ENCODE data around the gene MUC2. TPM values are rescaled to one million over a fixed set of nuclear protein-coding genes. Genes with fewer than 3 reads are reported as not detected.

The MUC2 gene
- total and polyA plus RNA-seq, 2 of the 4 experiments (the other 2 are of a cell fraction): not detected

GRCh38 chr11:1076061-1076665, 1.5 kb downstream of the MUC2 start:
- Histone ChIP-seq H3K9ac (ENCODE audit: low read depth, low read length) (no peak overlapping the region), H2AK5ac (ENCODE audit: low read depth, low read length) (no peak overlapping the region), H3K4me2 (ENCODE audit: low read depth, low read length) (no peak overlapping the region), H3K14ac (replicated peaks; ENCODE audit: low read depth, low read length) (no peak overlapping the region), H2AFZ (replicated peaks; ENCODE audit: low read length, poor library complexity) (no peak overlapping the region), H3K4me3 (ENCODE audit: insufficient read depth, low read depth, low read length) (no peak overlapping the region), H3K27ac (ENCODE audit: insufficient read depth, low read length) (no peak overlapping the region), H2BK5ac (ENCODE audit: low read depth, low read length, poor library complexity, severe bottlenecking) (no peak overlapping the region), H3K18ac (ENCODE audit: low read depth, low read length) (no peak overlapping the region), H4K20me1 (ENCODE audit: insufficient read depth, low read length) (no peaks in the 10 kb centered on the region), H2BK120ac (ENCODE audit: low read depth, low read length) (no peak overlapping the region), H3K56ac (ENCODE audit: extremely low read depth, insufficient read depth, low read length) (no peak overlapping the region), H3K23ac (ENCODE audit: low read depth, low read length) (no peak overlapping the region), H3K79me1 (ENCODE audit: low read depth in 1 of 2, low read length in 2 of 2) (no peaks in the 10 kb centered on the region), H2BK20ac (ENCODE audit: low read depth, low read length) (no peak overlapping the region), H4K91ac (ENCODE audit: insufficient read depth, low read depth, low read length) (no peak overlapping the region), H4K5ac (ENCODE audit: low read depth, low read length) (no peak overlapping the region), H3K4ac (ENCODE audit: low read depth, low read length) (no peak overlapping the region), H3K9me3 (ENCODE audit: control insufficient read depth, insufficient read depth, low read length) (no peaks in the 10 kb centered on the region), H2AK9ac (replicated peaks; ENCODE audit: low read depth, low read length, poor library complexity) (no peak overlapping the region), H4K8ac (ENCODE audit: low read depth in 2 of 2, low read length in 2 of 2) (no peak overlapping the region), H3K4me1 (ENCODE audit: control insufficient read depth, insufficient read depth, low read length) (peaks cover 11% of the 10 kb centered on the region), H2BK15ac (ENCODE audit: low read depth, low read length) (no peak overlapping the region), H3K9me1 (ENCODE audit: insufficient read depth, low read length) (no peaks in the 10 kb centered on the region), H3K27me3 (ENCODE audit: control insufficient read depth, insufficient read depth, low read length) (no peaks in the 10 kb centered on the region; the same call in 1 of the 2 replicates), H3K36me3 (ENCODE audit: control insufficient read depth, insufficient read depth, low read length) (no peaks in the 10 kb centered on the region)
- intact Hi-C loops (cut with micrococcal nuclease): no loop called here
- dilution Hi-C loops (cut with HindIII; ENCODE audit: low sequenced_read_pairs, unreplicated experiment): no loop called here
- TF ChIP-seq BHLHE40 (IDR thresholded peaks at IDR 0.05; ENCODE audit: low read depth, low read length) (no peak), FOS (IDR thresholded peaks at IDR 0.05; ENCODE audit: low read depth, low read length) (no peak), CTCF (conservative IDR thresholded peaks at IDR 0.05; ENCODE audit: low read depth, low read length) (no peak), USF2 (IDR thresholded peaks at IDR 0.05; ENCODE audit: low read depth, low read length) (no peak), CHD1 (IDR thresholded peaks at IDR 0.05; ENCODE audit: low read depth, low read length) (no peak), SMC3 (IDR thresholded peaks at IDR 0.05; ENCODE audit: low read depth, low read length) (no peak), RAD21 (IDR thresholded peaks at IDR 0.05; ENCODE audit: low read length) (no peak), MAFK (IDR thresholded peaks at IDR 0.05; ENCODE audit: low read depth, low read length) (no peak), RFX5 (IDR thresholded peaks at IDR 0.05; ENCODE audit: low read depth, low read length) (no peak), NFE2L2 (IDR thresholded peaks at IDR 0.05; ENCODE audit: low read depth, low read length) (no peak), POLR2A (IDR thresholded peaks at IDR 0.05; ENCODE audit: low read depth, low read length) (no peak), CEBPB (IDR thresholded peaks at IDR 0.05; ENCODE audit: low read depth, low read length) (no peak), ELK1 (IDR thresholded peaks at IDR 0.05; ENCODE audit: borderline replicate concordance, low read depth, low read length) (no peak), MAZ (IDR thresholded peaks at IDR 0.05; ENCODE audit: borderline replicate concordance, low read depth, low read length) (no peak), RCOR1 (IDR thresholded peaks at IDR 0.05; ENCODE audit: insufficient replicate concordance, low read length) (no peak), MXI1 (IDR thresholded peaks at IDR 0.05; ENCODE audit: borderline replicate concordance, low read depth, low read length) (no peak)
- ATAC-seq (ENCODE audit: low read depth): no peak
- in situ Hi-C loops (cut with MboI; ENCODE audit: low sequenced_read_pairs): no loop called here
- 100% methylated on average over 1 of the region's 18 CpGs; no CpG with 5 or more reads in 1 of the 2 experiments for WGBS, 2 experiments (ENCODE audit: extremely low coverage in 2 of 2, insufficient read length in 1 of 2)
- ChIA-PET CTCF (no interaction called here), POLR2A (ENCODE audit: unreplicated experiment) (no interaction called here)
- DNase-seq: no peak
- no TSS peak for BruUV-seq (replicated peaks)

Measured in IMR-90 (cell line).